ENCODE data around the gene SGMS2.

- TF ChIP-seq CTCF (IDR thresholded peaks at IDR 0.05; ENCODE audit: borderline replicate concordance, extremely low read depth, low read length, poor library complexity, severe bottlenecking): peak; percentile 88
- no peak for TF ChIP-seq EZH2 (IDR thresholded peaks at IDR 0.05; ENCODE audit: borderline replicate concordance, low read depth, low read length, severe bottlenecking)
Observed at GRCh38 chr4:107913283-107913899, 88.7 kb downstream of the SGMS2 start.
